Measurements from ENCODE around the gene JAKMIP3.
A peak's percentile ranks its signal among the peaks of the same experiment; 100 is the strongest.

The JAKMIP3 gene

GRCh38 chr10:132052124-132052523 lies 13.6 kb upstream of the JAKMIP3 start (continued):
- TF ChIP-seq, protein P1, sequence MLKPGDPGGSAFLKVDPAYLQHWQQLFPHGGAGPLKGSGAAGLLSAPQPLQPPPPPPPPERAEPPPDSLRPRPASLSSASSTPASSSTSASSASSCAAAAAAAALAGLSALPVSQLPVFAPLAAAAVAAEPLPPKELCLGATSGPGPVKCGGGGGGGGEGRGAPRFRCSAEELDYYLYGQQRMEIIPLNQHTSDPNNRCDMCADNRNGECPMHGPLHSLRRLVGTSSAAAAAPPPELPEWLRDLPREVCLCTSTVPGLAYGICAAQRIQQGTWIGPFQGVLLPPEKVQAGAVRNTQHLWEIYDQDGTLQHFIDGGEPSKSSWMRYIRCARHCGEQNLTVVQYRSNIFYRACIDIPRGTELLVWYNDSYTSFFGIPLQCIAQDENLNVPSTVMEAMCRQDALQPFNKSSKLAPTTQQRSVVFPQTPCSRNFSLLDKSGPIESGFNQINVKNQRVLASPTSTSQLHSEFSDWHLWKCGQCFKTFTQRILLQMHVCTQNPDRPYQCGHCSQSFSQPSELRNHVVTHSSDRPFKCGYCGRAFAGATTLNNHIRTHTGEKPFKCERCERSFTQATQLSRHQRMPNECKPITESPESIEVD (tag by site-specific recombination; IDR thresholded peaks at IDR 0.05), result no peak
- TF ChIP-seq SCRT1 (tag by site-specific recombination; IDR thresholded peaks at IDR 0.05; ENCODE audit: borderline replicate concordance) (no peak), YY2 (tag by site-specific recombination; IDR thresholded peaks at IDR 0.05) (no peak), ZNF654 (tag by site-specific recombination; IDR thresholded peaks at IDR 0.05; ENCODE audit: low read depth) (no peak), PRDM4 (tag by site-specific recombination; IDR thresholded peaks at IDR 0.05) (no peak), ZNF701 (tag by site-specific recombination; IDR thresholded peaks at IDR 0.05) (no peak), ZNF529 (tag by site-specific recombination; IDR thresholded peaks at IDR 0.05; ENCODE audit: insufficient replicate concordance) (peak; percentile 29), ZNF426 (tag by site-specific recombination; IDR thresholded peaks at IDR 0.05) (no peak), ZNF548 (tag by site-specific recombination; IDR thresholded peaks at IDR 0.05) (no peak), ZNF843 (tag by site-specific recombination; IDR thresholded peaks at IDR 0.05) (no peak), ZNF335 (tag by site-specific recombination; conservative IDR thresholded peaks at IDR 0.05) (no peak), RBAK (tag by site-specific recombination; IDR thresholded peaks at IDR 0.05) (no peak), ZNF280D (tag by site-specific recombination; IDR thresholded peaks at IDR 0.05) (peak; percentile 81), ZNF302 (tag by site-specific recombination; IDR thresholded peaks at IDR 0.05; ENCODE audit: low read depth) (no peak), TRIM28 (IDR thresholded peaks at IDR 0.05; ENCODE audit: borderline replicate concordance, low read length) (peak; percentile 99), ZSCAN30 (tag by site-specific recombination; IDR thresholded peaks at IDR 0.05) (no peak), ZNF214 (tag by site-specific recombination; IDR thresholded peaks at IDR 0.05; ENCODE audit: borderline replicate concordance) (no peak), ZNF558 (tag by site-specific recombination; IDR thresholded peaks at IDR 0.05) (peak; percentile 79), ZNF324 (tag by site-specific recombination; IDR thresholded peaks at IDR 0.05) (0 out of 2 replicates have a peak, but pooled peaks have one; percentile 28), ZNF792 (tag by site-specific recombination; IDR thresholded peaks at IDR 0.05) (no peak), ZNF221 (tag by site-specific recombination; IDR thresholded peaks at IDR 0.05; ENCODE audit: borderline replicate concordance) (no peak), ZNF660 (tag by site-specific recombination; IDR thresholded peaks at IDR 0.05) (no peak)
- TF ChIP-seq, protein P2, sequence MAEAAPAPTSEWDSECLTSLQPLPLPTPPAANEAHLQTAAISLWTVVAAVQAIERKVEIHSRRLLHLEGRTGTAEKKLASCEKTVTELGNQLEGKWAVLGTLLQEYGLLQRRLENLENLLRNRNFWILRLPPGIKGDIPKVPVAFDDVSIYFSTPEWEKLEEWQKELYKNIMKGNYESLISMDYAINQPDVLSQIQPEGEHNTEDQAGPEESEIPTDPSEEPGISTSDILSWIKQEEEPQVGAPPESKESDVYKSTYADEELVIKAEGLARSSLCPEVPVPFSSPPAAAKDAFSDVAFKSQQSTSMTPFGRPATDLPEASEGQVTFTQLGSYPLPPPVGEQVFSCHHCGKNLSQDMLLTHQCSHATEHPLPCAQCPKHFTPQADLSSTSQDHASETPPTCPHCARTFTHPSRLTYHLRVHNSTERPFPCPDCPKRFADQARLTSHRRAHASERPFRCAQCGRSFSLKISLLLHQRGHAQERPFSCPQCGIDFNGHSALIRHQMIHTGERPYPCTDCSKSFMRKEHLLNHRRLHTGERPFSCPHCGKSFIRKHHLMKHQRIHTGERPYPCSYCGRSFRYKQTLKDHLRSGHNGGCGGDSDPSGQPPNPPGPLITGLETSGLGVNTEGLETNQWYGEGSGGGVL (tag by site-specific recombination; IDR thresholded peaks at IDR 0.05), result no peak
- TF ChIP-seq, protein P3, sequence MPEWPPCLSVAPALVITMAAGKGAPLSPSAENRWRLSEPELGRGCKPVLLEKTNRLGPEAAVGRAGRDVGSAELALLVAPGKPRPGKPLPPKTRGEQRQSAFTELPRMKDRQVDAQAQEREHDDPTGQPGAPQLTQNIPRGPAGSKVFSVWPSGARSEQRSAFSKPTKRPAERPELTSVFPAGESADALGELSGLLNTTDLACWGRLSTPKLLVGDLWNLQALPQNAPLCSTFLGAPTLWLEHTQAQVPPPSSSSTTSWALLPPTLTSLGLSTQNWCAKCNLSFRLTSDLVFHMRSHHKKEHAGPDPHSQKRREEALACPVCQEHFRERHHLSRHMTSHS (tag by site-specific recombination; IDR thresholded peaks at IDR 0.05), result no peak
- TF ChIP-seq, protein P4, sequence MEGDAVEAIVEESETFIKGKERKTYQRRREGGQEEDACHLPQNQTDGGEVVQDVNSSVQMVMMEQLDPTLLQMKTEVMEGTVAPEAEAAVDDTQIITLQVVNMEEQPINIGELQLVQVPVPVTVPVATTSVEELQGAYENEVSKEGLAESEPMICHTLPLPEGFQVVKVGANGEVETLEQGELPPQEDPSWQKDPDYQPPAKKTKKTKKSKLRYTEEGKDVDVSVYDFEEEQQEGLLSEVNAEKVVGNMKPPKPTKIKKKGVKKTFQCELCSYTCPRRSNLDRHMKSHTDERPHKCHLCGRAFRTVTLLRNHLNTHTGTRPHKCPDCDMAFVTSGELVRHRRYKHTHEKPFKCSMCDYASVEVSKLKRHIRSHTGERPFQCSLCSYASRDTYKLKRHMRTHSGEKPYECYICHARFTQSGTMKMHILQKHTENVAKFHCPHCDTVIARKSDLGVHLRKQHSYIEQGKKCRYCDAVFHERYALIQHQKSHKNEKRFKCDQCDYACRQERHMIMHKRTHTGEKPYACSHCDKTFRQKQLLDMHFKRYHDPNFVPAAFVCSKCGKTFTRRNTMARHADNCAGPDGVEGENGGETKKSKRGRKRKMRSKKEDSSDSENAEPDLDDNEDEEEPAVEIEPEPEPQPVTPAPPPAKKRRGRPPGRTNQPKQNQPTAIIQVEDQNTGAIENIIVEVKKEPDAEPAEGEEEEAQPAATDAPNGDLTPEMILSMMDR (tag by site-specific recombination; IDR thresholded peaks at IDR 0.05), result no peak
- TF ChIP-seq, protein P5, sequence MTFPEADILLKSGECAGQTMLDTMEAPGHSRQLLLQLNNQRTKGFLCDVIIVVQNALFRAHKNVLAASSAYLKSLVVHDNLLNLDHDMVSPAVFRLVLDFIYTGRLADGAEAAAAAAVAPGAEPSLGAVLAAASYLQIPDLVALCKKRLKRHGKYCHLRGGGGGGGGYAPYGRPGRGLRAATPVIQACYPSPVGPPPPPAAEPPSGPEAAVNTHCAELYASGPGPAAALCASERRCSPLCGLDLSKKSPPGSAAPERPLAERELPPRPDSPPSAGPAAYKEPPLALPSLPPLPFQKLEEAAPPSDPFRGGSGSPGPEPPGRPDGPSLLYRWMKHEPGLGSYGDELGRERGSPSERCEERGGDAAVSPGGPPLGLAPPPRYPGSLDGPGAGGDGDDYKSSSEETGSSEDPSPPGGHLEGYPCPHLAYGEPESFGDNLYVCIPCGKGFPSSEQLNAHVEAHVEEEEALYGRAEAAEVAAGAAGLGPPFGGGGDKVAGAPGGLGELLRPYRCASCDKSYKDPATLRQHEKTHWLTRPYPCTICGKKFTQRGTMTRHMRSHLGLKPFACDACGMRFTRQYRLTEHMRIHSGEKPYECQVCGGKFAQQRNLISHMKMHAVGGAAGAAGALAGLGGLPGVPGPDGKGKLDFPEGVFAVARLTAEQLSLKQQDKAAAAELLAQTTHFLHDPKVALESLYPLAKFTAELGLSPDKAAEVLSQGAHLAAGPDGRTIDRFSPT (tag by site-specific recombination; IDR thresholded peaks at IDR 0.05), result no peak

Measured in HEK293 (cell line).